Stimulated activated CD8-positive, alpha-beta memory T cell treated with anti-CD3 and anti-CD28 coated beads, Interleukin-4, amount 100 ng/mL, for 4 hours (primary cell): ENCODE results near the gene SCGN.

Experiments used
- DNase-seq, 2 donors: peaks; one replicate each; pipeline ENCODE4 v3.0.0-alpha.2; 2020; ENCODE audit warnings: low read depth in 2 of 2, low spot score in 1 of 2

SCGN gene

GRCh38 chr6:25685251-25685650 is 33.2 kb downstream of the SCGN start:
- no peak for DNase-seq

GRCh38 chr6:25685896-25686295 is 33.9 kb downstream of the SCGN start:
- no peak for DNase-seq

- no peak for DNase-seq
Measured at GRCh38 chr6:25686856-25687255, 34.8 kb downstream of the SCGN start.

GRCh38 chr6:25689966-25690365 is 38.0 kb downstream of the SCGN start:
- no peak for DNase-seq

GRCh38 chr6:25691894-25692293 is 39.9 kb downstream of the SCGN start:
- DNase-seq: no peak

GRCh38 chr6:25692472-25692871 is 40.5 kb downstream of the SCGN start:
- no peak for DNase-seq

- DNase-seq: no peak
Measured at GRCh38 chr6:25694366-25694765, 42.4 kb downstream of the SCGN start.

- DNase-seq: no peak
Measured at GRCh38 chr6:25695671-25696070, 43.7 kb downstream of the SCGN start.

GRCh38 chr6:25697537-25698340 is 45.7 kb downstream of the SCGN start:
- no peak for DNase-seq

GRCh38 chr6:25698631-25699030 is 46.6 kb downstream of the SCGN start:
- DNase-seq: no peak

- DNase-seq: no peak
Measured at GRCh38 chr6:25699649-25700048, 47.6 kb downstream of the SCGN start.

GRCh38 chr6:25700761-25701160 is 48.7 kb downstream of the SCGN start:
- DNase-seq: no peak

GRCh38 chr6:25701807-25702206 is 49.8 kb downstream of the SCGN start:
- no peak for DNase-seq

GRCh38 chr6:25703005-25703404 is 51.0 kb downstream of the SCGN start:
- no peak for DNase-seq

GRCh38 chr6:25704001-25704400 is 52.0 kb downstream of the SCGN start:
- no peak for DNase-seq

- DNase-seq: no peak
Measured at GRCh38 chr6:25706314-25707014, 54.4 kb downstream of the SCGN start.

GRCh38 chr6:25709761-25710160 is 57.7 kb downstream of the SCGN start:
- no peak for DNase-seq

GRCh38 chr6:25710287-25710686 is 58.3 kb downstream of the SCGN start:
- DNase-seq: no peak

- DNase-seq: no peak
Measured at GRCh38 chr6:25713824-25714223, 61.8 kb downstream of the SCGN start.

- DNase-seq: no peak
Measured at GRCh38 chr6:25714765-25715164, 62.8 kb downstream of the SCGN start.

GRCh38 chr6:25715794-25716193 is 63.8 kb downstream of the SCGN start:
- DNase-seq: no peak

- no peak for DNase-seq
Measured at GRCh38 chr6:25717866-25718740, 66.1 kb downstream of the SCGN start.
